Neural cell (in vitro differentiated cells): ENCODE measurements around the gene ARMC2. TPM values are rescaled to one million over a fixed set of nuclear protein-coding genes. Genes with fewer than 3 reads are reported as not detected.

ENCODE experiments used
- H2AFZ ChIP-seq: fragments of 200-600, 300-800 bp; sonication (generic), shearing (Covaris generic); 2 replicates; pipeline ENCODE4 v1.6.0; 2014; ENCODE audit warnings: low read depth, mild to moderate bottlenecking, antibody characterized with exemption, low read length, moderate library complexity
- H3F3A ChIP-seq: fragments of 200-600 bp; shearing (Covaris generic); 2 replicates; pipeline ENCODE4 v1.6.1; 2016; ENCODE audit warnings: mild to moderate bottlenecking, moderate library complexity, mixed read lengths, antibody characterized with exemption, low read length; ENCODE audit not compliant: insufficient read depth, poor library complexity, severe bottlenecking
- H3K27ac ChIP-seq: fragments of 200-600, 300-800 bp; sonication (generic), shearing (Covaris generic); 2 replicates; pipeline ENCODE4 v1.5.1; 2014; ENCODE audit warnings: mild to moderate bottlenecking, low read length, moderate library complexity
- H3K27me3 ChIP-seq: fragments of 300-800, 200-600 bp; sonication (generic), shearing (Covaris generic); 2 replicates; pipeline ENCODE4 v1.6.0; 2014; ENCODE audit warnings: mild to moderate bottlenecking, low read depth, low read length, moderate library complexity; ENCODE audit not compliant: insufficient read depth
- H3K36me3 ChIP-seq: fragments of 300-800, 200-600 bp; sonication (generic), shearing (Covaris generic); 2 replicates; pipeline ENCODE4 v1.5.1; 2014; ENCODE audit warnings: mild to moderate bottlenecking, antibody characterized with exemption, low read length, moderate library complexity; ENCODE audit not compliant: insufficient read depth
- H3K4me2 ChIP-seq: fragments of 300-800, 200-600 bp; sonication (generic), shearing (Covaris generic); 2 replicates; pipeline ENCODE4 v1.6.0; 2014; ENCODE audit warnings: mild to moderate bottlenecking, low read length
- H3K4me3 ChIP-seq: fragments of 300-800, 200-600 bp; sonication (generic), shearing (Covaris generic); 2 replicates; pipeline ENCODE4 v1.5.1; 2014; ENCODE audit warnings: mild to moderate bottlenecking, low read length, moderate library complexity
- H3K79me2 ChIP-seq: fragments of 200-600 bp; shearing (Covaris generic); replicated peaks from 2 replicates; pipeline ENCODE4 v1.6.0; 2014; ENCODE audit warnings: mild to moderate bottlenecking, low read length, moderate library complexity; ENCODE audit not compliant: insufficient read depth
- H3K9ac ChIP-seq: fragments of 300-800, 200-600 bp; sonication (generic), shearing (Covaris generic); 2 replicates; pipeline ENCODE4 v1.6.1; 2016; ENCODE audit warnings: mild to moderate bottlenecking, low read length, mixed read lengths
- H3K9me2 ChIP-seq: fragments of 200-600 bp; shearing (Covaris generic); 2 replicates; pipeline ENCODE4 v1.6.1; 2016; ENCODE audit warnings: mild to moderate bottlenecking, low read length, mixed read lengths; ENCODE audit not compliant: insufficient read depth
- H3K9me3 ChIP-seq: fragments of 200-600, 300-800 bp; sonication (generic), shearing (Covaris generic); 2 replicates; pipeline ENCODE4 v1.6.1; 2016; ENCODE audit warnings: mild to moderate bottlenecking, mixed run types, low read length, moderate library complexity, mixed read lengths
- H4K20me1 ChIP-seq: fragments of 200-600 bp; shearing (Covaris generic); 2 replicates; pipeline ENCODE4 v1.6.1; 2016; ENCODE audit warnings: mild to moderate bottlenecking, mixed run types; ENCODE audit not compliant: insufficient read depth
- CTCF ChIP-seq: fragments of 450-650 bp; IDR thresholded peaks from 2 replicates; pipeline ENCODE4 v1.5.1; 2014; ENCODE audit warnings: antibody characterized with exemption, mild to moderate bottlenecking, moderate library complexity; ENCODE audit not compliant: poor library complexity, severe bottlenecking
- EP300 ChIP-seq: fragments of 450-650 bp; conservative IDR thresholded peaks from 2 replicates; pipeline ENCODE4 v1.6.1; 2014; ENCODE audit warnings: antibody characterized with exemption, mild to moderate bottlenecking, moderate library complexity; ENCODE audit not compliant: poor library complexity, severe bottlenecking
- EZH2 ChIP-seq: fragments of 200-600, 300-800 bp; shearing (Covaris generic), sonication (generic); IDR thresholded peaks from 2 replicates; pipeline ENCODE4 v1.6.1; 2014; ENCODE audit warnings: antibody characterized with exemption, low read length, borderline replicate concordance, mild to moderate bottlenecking; ENCODE audit not compliant: insufficient read depth, poor library complexity, severe bottlenecking
- MXI1 ChIP-seq: fragments of 450-650 bp; conservative IDR thresholded peaks from 2 replicates; pipeline ENCODE4 v1.6.1; 2014; ENCODE audit warnings: antibody characterized with exemption, mild to moderate bottlenecking; ENCODE audit not compliant: poor library complexity, severe bottlenecking
- POLR2AphosphoS5 ChIP-seq: IDR thresholded peaks from 2 replicates; pipeline ENCODE4 v1.6.1; 2012
- RAD21 ChIP-seq: fragments of 450-650 bp; conservative IDR thresholded peaks from 2 replicates; pipeline ENCODE4 v1.6.1; 2014; ENCODE audit warnings: antibody characterized with exemption, mild to moderate bottlenecking, moderate library complexity
- REST ChIP-seq: IDR thresholded peaks from 2 replicates; pipeline ENCODE4 v1.6.1; 2012; ENCODE audit warnings: borderline replicate concordance
- SMC3 ChIP-seq: fragments of 450-650 bp; conservative IDR thresholded peaks from 2 replicates; pipeline ENCODE4 v1.6.1; 2014; ENCODE audit warnings: antibody characterized with exemption, mild to moderate bottlenecking, moderate library complexity; ENCODE audit not compliant: poor library complexity
- TAF1 ChIP-seq: IDR thresholded peaks from 2 replicates; pipeline ENCODE4 v1.6.1; 2012; ENCODE audit warnings: low read depth
- polyA plus RNA-seq: library from polyadenylated mRNA; depleted of rRNA; stranded (reverse); fragments of >200 nt; gene quantifications from 2 replicates; pipeline ENCODE4 v1.2.3, GENCODE V29; 2014

ARMC2 gene
- polyA plus RNA-seq, 1 donor from 2014 or later, result 18.6 TPM

- no peak overlapping the region for H3K27ac ChIP-seq
- no peak overlapping the region for H3K4me2 ChIP-seq
- H2AFZ ChIP-seq, result no peak overlapping the region
- no peaks in the 10 kb centered on the region for H3K9me3 ChIP-seq
- H3K9me2 ChIP-seq, result no peaks in the 10 kb centered on the region
- H3K27me3 ChIP-seq, result no peaks in the 10 kb centered on the region
- no peaks in the 10 kb centered on the region for H3F3A ChIP-seq
- no peaks in the 10 kb centered on the region for H3K36me3 ChIP-seq
- no peak overlapping the region for H3K4me3 ChIP-seq
- H4K20me1 ChIP-seq, result no peaks in the 10 kb centered on the region
- no peaks in the 10 kb centered on the region for H3K79me2 ChIP-seq
- TF ChIP-seq TAF1 (no peak), REST (no peak), MXI1 (no peak), CTCF (no peak), SMC3 (no peak), EP300 (no peak), RAD21 (no peak)
- no peak overlapping the region for H3K9ac ChIP-seq
Observed at GRCh38 chr6:108803982-108804490, 44.2 kb upstream of the ARMC2 start.

GRCh38 chr6:108804956-108805355 is 43.3 kb upstream of the ARMC2 start:
- Histone ChIP-seq H3K27me3 (no peaks in the 10 kb centered on the region), H3K9me2 (no peaks in the 10 kb centered on the region), H3K27ac (no peak overlapping the region), H3K4me3 (no peak overlapping the region), H4K20me1 (no peaks in the 10 kb centered on the region), H3K79me2 (no peaks in the 10 kb centered on the region), H3K36me3 (no peaks in the 10 kb centered on the region), H3K4me2 (no peak overlapping the region), H3K9me3 (no peaks in the 10 kb centered on the region), H3F3A (no peaks in the 10 kb centered on the region), H3K9ac (no peak overlapping the region), H2AFZ (no peak overlapping the region)
- TF ChIP-seq CTCF, result no peak
- TF ChIP-seq TAF1, result no peak
- no peak for TF ChIP-seq POLR2AphosphoS5
- TF ChIP-seq RAD21, result no peak
- no peak for TF ChIP-seq REST
- no peak for TF ChIP-seq EP300
- no peak for TF ChIP-seq EZH2
- no peak for TF ChIP-seq MXI1
- no peak for TF ChIP-seq SMC3
